A549 (cell line): ENCODE measurements around the gene ST14. TPM values are rescaled to one million over a fixed set of nuclear protein-coding genes. Genes with fewer than 3 reads are reported as not detected.

Experiments used
- ATAC-seq, 2 experiments: fragments of 200-7000 bp in 1 of 2; fragments of >200 bp in 1 of 2; cut with Nextera tagmentation in 1 of 2; cut with Tn5 transposase in 1 of 2; 3 replicates each; pipeline versions ENCODE4 v1.8.0 to v1.9.1; 2018 to 2020; ENCODE audit warnings: mild to moderate bottlenecking in 1 of 2, moderate library complexity in 1 of 2
- CTCF ChIA-PET: fragments of 300-600 bp; sonication (Branson Sonifier 250); formaldehyde crosslinking; extraction: SDS; loops from one replicate; lab custom pipeline; 2021; ENCODE audit warnings: antibody characterized with exemption, inconsistent platforms; lab: Yijun Ruan, JAX
- POLR2A ChIA-PET: fragments of 350-600 bp; formaldehyde crosslinking; extraction: SDS; loops from one replicate; lab custom pipeline; 2021; ENCODE audit warnings: antibody characterized with exemption, inconsistent platforms; lab: Yijun Ruan, JAX
- DNase-seq, 2 experiments: peaks; one replicate each; pipeline versions ENCODE4 v3.0.0 to v3.0.0-alpha.2; 2011 to 2016; ENCODE audit warnings: low read depth in 1 of 2, low spot score in 1 of 2
- FAIRE-seq: peaks from 2 replicates; lab custom pipeline; 2011; peaks lifted over from hg19 to GRCh38; lab: Jason Lieb, UNC
- H3K27ac ChIP-seq, 2 experiments: fragments of >200 bp; sonication (Bioruptor Twin); formaldehyde crosslinking; 3 replicates each; pipeline ENCODE4 v1.5.1; 2016 to 2017
- H3K4me1 ChIP-seq: fragments of >200 bp; sonication (Bioruptor Twin); formaldehyde crosslinking; 3 replicates; pipeline ENCODE4 v1.6.1; 2016
- H3K4me2 ChIP-seq: fragments of >200 bp; sonication (Bioruptor Twin); formaldehyde crosslinking; 3 replicates; pipeline ENCODE4 v1.6.1; 2016
- H3K4me3 ChIP-seq: fragments of >200 bp; sonication (Bioruptor Twin); formaldehyde crosslinking; 3 replicates; pipeline ENCODE4 v1.5.1; 2016
- H3K9me3 ChIP-seq: fragments of >200 bp; sonication (Bioruptor Twin); formaldehyde crosslinking; 3 replicates; pipeline ENCODE4 v1.6.1; 2016
- CBX8 ChIP-seq: fragments of 200-600 bp; sonication (generic); IDR thresholded peaks from 2 replicates; pipeline ENCODE4 v1.6.1; 2016
- CEBPB ChIP-seq, 2 experiments: fragments of >200 bp in 1 of 2; sonication (Bioruptor Twin) in 1 of 2; formaldehyde crosslinking in 1 of 2; IDR thresholded peaks; 2 replicates each; pipeline ENCODE4 v1.6.1; 2012 to 2016
- CHD4 ChIP-seq: fragments of 200-600 bp; sonication (generic); IDR thresholded peaks from 2 replicates; pipeline ENCODE4 v1.6.1; 2016; ENCODE audit warnings: antibody characterized with exemption, mild to moderate bottlenecking, borderline replicate concordance
- ESRRA ChIP-seq: fragments of 150-350 bp; IDR thresholded peaks from 2 replicates; pipeline ENCODE4 v1.6.1; 2014; ENCODE audit warnings: mild to moderate bottlenecking, low read length, borderline replicate concordance
- FOSL2 ChIP-seq, 2 experiments: fragments of 450-650 bp in 1 of 2; fragments of >200 bp in 1 of 2; sonication (Bioruptor Twin) in 1 of 2; formaldehyde crosslinking; IDR thresholded peaks; 2 replicates each; pipeline versions ENCODE4 v1.5.0 to v1.6.1; 2016 to 2020; ENCODE audit warnings: mild to moderate bottlenecking in 1 of 2, moderate library complexity in 1 of 2
- HDAC2 ChIP-seq: fragments of 200-600 bp; sonication (generic); IDR thresholded peaks from 2 replicates; pipeline ENCODE4 v1.6.1; 2016
- HOXA7 ChIP-seq: fragments of 250-450 bp; sonication (Bioruptor Pico); IDR thresholded peaks from 2 replicates; pipeline ENCODE4 v1.5.0; 2020; ENCODE audit warnings: mild to moderate bottlenecking, moderate library complexity
- KDM5A ChIP-seq: fragments of 200-600 bp; sonication (generic); IDR thresholded peaks from 2 replicates; pipeline ENCODE4 v1.6.1; 2016; ENCODE audit warnings: antibody characterized with exemption, mild to moderate bottlenecking
- MAFK ChIP-seq: fragments of 450-650 bp; IDR thresholded peaks from 2 replicates; pipeline ENCODE4 v1.6.1; 2014; ENCODE audit not compliant: partially characterized antibody
- MAZ ChIP-seq: fragments of 150-350 bp; IDR thresholded peaks from 2 replicates; pipeline ENCODE4 v1.6.1; 2014; ENCODE audit warnings: antibody characterized with exemption, low read depth, low read length, borderline replicate concordance
- MYC ChIP-seq: IDR thresholded peaks from 2 replicates; pipeline ENCODE4 v1.6.1; 2012; ENCODE audit warnings: mild to moderate bottlenecking, inconsistent platforms, low read length, improper control_type of control experiment, borderline replicate concordance
- POLR2AphosphoS2 ChIP-seq: conservative IDR thresholded peaks from 2 replicates; pipeline ENCODE4 v1.6.1; 2012; ENCODE audit warnings: low read length, improper control_type of control experiment, inconsistent platforms
- RAD21 ChIP-seq, 2 experiments: fragments of >200 bp in 1 of 2; sonication (Bioruptor Twin) in 1 of 2; formaldehyde crosslinking in 1 of 2; IDR thresholded peaks in 1 of 2; conservative IDR thresholded peaks in 1 of 2; 2 replicates in 1 of 2; 3 replicates in 1 of 2; pipeline ENCODE4 v1.6.1; 2012 to 2018; ENCODE audit warnings: inconsistent platforms in 1 of 2
- RFX5 ChIP-seq: fragments of 450-650 bp; IDR thresholded peaks from 2 replicates; pipeline ENCODE4 v1.7.1; 2014; ENCODE audit warnings: antibody characterized with exemption, mild to moderate bottlenecking, moderate library complexity
- RNF2 ChIP-seq: fragments of 200-600 bp; sonication (generic); IDR thresholded peaks from 2 replicates; pipeline ENCODE4 v1.6.1; 2016; ENCODE audit warnings: low read depth, mild to moderate bottlenecking, antibody characterized with exemption, moderate library complexity, borderline replicate concordance
- SREBF2 ChIP-seq: fragments of 450-650 bp; IDR thresholded peaks from 2 replicates; pipeline ENCODE4 v1.6.1; 2014; ENCODE audit warnings: mild to moderate bottlenecking, moderate library complexity
- TFCP2L1 ChIP-seq: fragments of 250-450 bp; sonication (Bioruptor Pico); IDR thresholded peaks from 2 replicates; pipeline ENCODE4 v1.5.0; 2021; ENCODE audit warnings: mild to moderate bottlenecking
- TP53 ChIP-seq: fragments of 250-450 bp; sonication (Bioruptor Pico); IDR thresholded peaks from 2 replicates; pipeline ENCODE4 v1.5.0; 2021; ENCODE audit warnings: mild to moderate bottlenecking, moderate library complexity
- ZSCAN20 ChIP-seq: fragments of 250-450 bp; sonication (Bioruptor Pico); IDR thresholded peaks from 2 replicates; pipeline ENCODE4 v1.8.0; 2022; ENCODE audit warnings: mild to moderate bottlenecking, moderate library complexity
- WGBS: methylation state at CpG from one replicate; pipeline ENCODE4 v1.1.6; 2017; ENCODE audit errors: missing lambda C conversion rate; 5-methylcytosine and 5-hydroxymethylcytosine counted together
- polyA plus RNA-seq, 4 experiments: library from polyadenylated mRNA; depleted of rRNA in 3 of 4; stranded (reverse); fragments of >200 nt; fragmentation: RNase III in 1 of 4; extraction: RNeasy Plus Mini Kit Qiagen cat#74134 plus additional on column Dnase treatment in 1 of 4; gene quantifications; 2 replicates in 3 of 4; 3 replicates in 1 of 4; pipeline ENCODE4 v1.2.3, GENCODE V29; 2011 to 2017
- TF ChIP-seq, protein P1 (sequence below): fragments of 150-350 bp; IDR thresholded peaks from 2 replicates; pipeline ENCODE4 v1.6.1; 2014; ENCODE audit warnings: low read depth, mild to moderate bottlenecking, low read length
- TF ChIP-seq, protein P2 (sequence below): IDR thresholded peaks from 2 replicates; pipeline ENCODE4 v1.6.1; 2012
- TF ChIP-seq, protein P3 (sequence below): fragments of 450-650 bp; IDR thresholded peaks from 2 replicates; pipeline ENCODE4 v1.6.1; 2014; ENCODE audit warnings: antibody characterized with exemption
- TF ChIP-seq, protein P4 (sequence below): IDR thresholded peaks from 2 replicates; pipeline ENCODE4 v1.6.1; 2012
- TF ChIP-seq, protein P5 (sequence below): fragments of 250-450 bp; sonication (Bioruptor Pico); IDR thresholded peaks from 2 replicates; pipeline ENCODE4 v1.5.0; 2020; ENCODE audit warnings: low read depth, mild to moderate bottlenecking, moderate library complexity

Gene ST14
- polyA plus RNA-seq, 2 of the 4 experiments (the other 2 are of a cell fraction): 0.05 to 0.17 TPM

DNA sequence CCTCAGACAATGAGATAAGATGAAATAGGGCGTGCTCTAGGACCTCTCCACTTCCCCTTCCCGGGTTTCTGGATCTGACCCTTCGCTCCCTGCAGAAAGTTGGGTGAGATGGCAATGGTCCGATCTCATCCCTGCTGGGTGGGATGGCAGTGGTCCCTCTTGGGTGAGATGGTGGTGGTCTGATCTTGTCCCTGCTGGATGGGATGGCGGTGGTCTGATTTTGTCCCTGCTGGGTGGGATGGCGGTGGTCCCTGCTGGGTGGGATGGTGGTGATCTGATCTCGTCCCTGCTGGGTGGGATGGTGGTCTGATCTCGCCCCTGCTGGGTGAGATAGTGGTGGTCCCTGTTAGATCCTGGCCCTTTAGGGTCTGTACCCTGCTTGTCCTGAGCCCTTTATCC, 21.3 kb downstream of the ST14 start:
- ChIA-PET POLR2A (no interaction called here), CTCF (interaction anchor here (0.6 kb wide), 1 partner anchor 8 kb away, joined by 3 read pairs; no protein-coding TSS in a partner anchor)
- WGBS: 62% methylated on average over 3 of the region's 8 CpGs
- TF ChIP-seq RAD21 (conservative IDR thresholded peaks at IDR 0.05 in 1 of 2, IDR thresholded peaks at IDR 0.05 in 1 of 2) (no peak), RNF2 (no peak), KDM5A (no peak), CEBPB (IDR thresholded peaks at IDR 0.05) (no peak), MYC (no peak), CBX8 (no peak), POLR2AphosphoS2 (no peak), MAZ (no peak), HDAC2 (no peak), ESRRA (no peak), TFCP2L1 (CRISPR knock-in tag) (no peak), HOXA7 (CRISPR knock-in tag) (no peak)
- TF ChIP-seq, protein P1, sequence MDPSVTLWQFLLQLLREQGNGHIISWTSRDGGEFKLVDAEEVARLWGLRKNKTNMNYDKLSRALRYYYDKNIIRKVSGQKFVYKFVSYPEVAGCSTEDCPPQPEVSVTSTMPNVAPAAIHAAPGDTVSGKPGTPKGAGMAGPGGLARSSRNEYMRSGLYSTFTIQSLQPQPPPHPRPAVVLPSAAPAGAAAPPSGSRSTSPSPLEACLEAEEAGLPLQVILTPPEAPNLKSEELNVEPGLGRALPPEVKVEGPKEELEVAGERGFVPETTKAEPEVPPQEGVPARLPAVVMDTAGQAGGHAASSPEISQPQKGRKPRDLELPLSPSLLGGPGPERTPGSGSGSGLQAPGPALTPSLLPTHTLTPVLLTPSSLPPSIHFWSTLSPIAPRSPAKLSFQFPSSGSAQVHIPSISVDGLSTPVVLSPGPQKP: no peak
- TF ChIP-seq, protein P2, sequence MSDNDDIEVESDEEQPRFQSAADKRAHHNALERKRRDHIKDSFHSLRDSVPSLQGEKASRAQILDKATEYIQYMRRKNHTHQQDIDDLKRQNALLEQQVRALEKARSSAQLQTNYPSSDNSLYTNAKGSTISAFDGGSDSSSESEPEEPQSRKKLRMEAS: no peak
- TF ChIP-seq, protein P3, sequence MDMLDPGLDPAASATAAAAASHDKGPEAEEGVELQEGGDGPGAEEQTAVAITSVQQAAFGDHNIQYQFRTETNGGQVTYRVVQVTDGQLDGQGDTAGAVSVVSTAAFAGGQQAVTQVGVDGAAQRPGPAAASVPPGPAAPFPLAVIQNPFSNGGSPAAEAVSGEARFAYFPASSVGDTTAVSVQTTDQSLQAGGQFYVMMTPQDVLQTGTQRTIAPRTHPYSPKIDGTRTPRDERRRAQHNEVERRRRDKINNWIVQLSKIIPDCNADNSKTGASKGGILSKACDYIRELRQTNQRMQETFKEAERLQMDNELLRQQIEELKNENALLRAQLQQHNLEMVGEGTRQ: no peak
- Histone ChIP-seq H3K27ac (peak overlapping the region; percentile 33 to 84; a peak in 5 of 6 replicates), H3K4me3 (no peak overlapping the region), H3K4me1 (peaks cover 21% of the 10 kb centered on the region), H3K4me2 (peak overlapping the region; percentile 64; the same call in 2 of the 3 replicates), H3K9me3 (no peaks in the 10 kb centered on the region)
- DNase-seq (no peak), FAIRE-seq (no peak), ATAC-seq (no peak)

DNA sequence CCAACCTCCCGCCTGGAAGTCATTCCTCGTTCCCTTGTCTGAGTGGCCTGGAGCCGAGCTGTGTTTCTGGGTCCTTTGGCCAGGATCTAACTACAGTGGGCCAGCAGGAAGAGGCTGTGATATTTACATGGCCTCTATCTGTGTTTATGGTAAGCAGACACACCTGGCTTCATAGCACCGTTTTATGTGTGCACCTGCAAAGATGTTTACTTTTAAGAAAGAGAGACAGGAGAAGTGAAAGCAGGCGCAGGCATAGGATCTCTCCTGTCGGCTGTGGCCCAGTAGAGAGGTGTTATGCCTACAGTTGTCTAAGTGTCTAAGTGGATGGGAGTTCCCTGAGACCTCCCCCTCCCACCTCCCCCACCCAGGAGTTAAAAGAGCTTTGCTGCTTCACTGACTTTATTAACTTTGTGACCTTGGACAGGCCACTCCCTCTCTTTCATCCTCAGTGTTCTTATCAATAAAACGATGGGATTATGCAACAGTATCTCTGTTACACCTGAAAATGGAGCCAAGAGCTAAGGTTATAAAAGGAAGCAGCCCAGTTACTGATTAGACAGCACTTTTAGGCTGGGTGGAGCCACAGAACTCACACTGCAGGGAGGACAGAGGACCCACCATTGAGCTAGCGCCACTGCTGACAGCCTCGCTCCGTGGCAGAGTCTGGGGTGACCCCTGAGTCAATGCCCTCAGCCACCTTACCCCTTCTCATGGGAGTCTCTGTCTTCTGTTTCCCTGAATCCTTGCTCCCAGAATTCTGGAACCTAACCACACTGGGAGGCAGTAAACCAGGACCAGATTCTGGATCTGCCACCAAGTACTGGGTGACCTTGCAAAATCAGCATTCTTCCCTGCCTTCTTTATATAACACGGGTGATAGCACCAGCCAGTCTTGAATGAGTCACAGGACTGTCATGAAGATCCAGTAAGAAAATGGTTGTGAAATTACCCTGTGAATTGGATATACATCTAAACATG, 22.0 kb downstream of the ST14 start:
- peak overlapping the region; percentile 64 for H3K4me2 ChIP-seq
- CTCF ChIA-PET: interaction anchor here (0.6 kb wide), 1 partner anchor 9 kb away, joined by 3 read pairs; no protein-coding TSS in a partner anchor

DNA sequence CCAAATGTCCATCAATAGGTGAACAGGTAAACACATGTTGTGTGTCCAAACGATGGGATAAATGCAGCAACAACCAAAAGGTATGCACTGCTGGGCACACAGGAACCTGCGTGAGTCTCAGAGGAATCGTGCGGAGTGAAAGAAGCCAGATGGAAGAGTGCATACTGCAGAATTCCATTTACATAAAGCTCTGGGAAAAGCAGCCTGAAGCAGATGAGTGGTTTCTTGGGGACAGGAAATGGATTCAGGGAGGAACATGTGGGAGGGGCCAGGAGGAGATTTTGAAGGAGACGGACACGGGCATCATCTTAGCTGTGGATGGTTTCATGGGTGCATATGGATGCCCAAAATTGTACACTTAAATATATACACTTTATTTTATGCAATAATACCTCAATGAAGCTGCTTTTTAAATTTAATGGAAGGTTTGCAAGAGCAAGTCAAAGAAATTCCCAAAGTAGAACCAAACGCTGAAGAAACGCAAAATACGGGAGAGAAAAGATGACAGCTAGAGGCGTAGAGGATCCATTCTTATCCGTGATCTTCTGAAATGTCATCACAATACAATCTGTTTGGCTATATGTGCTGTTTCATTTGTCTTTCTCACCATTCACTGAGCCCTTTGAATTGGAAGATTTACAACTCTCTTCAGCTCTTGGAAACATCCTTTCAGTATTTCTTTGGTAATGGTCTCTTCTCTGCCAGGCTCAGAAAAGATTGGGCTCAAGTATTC, 24.5 kb downstream of the ST14 start:
- TF ChIP-seq CHD4 (no peak), CBX8 (no peak), SREBF2 (no peak), TP53 (CRISPR knock-in tag) (no peak), RAD21 (conservative IDR thresholded peaks at IDR 0.05 in 1 of 2, IDR thresholded peaks at IDR 0.05 in 1 of 2) (no peak), POLR2AphosphoS2 (no peak), MAFK (no peak), ZSCAN20 (CRISPR knock-in tag) (no peak)
- TF ChIP-seq, protein P4, sequence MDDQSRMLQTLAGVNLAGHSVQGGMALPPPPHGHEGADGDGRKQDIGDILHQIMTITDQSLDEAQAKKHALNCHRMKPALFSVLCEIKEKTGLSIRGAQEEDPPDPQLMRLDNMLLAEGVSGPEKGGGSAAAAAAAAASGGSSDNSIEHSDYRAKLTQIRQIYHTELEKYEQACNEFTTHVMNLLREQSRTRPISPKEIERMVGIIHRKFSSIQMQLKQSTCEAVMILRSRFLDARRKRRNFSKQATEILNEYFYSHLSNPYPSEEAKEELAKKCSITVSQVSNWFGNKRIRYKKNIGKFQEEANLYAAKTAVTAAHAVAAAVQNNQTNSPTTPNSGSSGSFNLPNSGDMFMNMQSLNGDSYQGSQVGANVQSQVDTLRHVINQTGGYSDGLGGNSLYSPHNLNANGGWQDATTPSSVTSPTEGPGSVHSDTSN: no peak
- TF ChIP-seq, protein P2: no peak
- TF ChIP-seq, protein P3: no peak
- TF ChIP-seq, protein P5, sequence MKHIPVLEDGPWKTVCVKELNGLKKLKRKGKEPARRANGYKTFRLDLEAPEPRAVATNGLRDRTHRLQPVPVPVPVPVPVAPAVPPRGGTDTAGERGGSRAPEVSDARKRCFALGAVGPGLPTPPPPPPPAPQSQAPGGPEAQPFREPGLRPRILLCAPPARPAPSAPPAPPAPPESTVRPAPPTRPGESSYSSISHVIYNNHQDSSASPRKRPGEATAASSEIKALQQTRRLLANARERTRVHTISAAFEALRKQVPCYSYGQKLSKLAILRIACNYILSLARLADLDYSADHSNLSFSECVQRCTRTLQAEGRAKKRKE (CRISPR knock-in tag): no peak
- no peak overlapping the region for H3K4me2 ChIP-seq
- CTCF ChIA-PET: interaction anchor here (0.6 to 1.3 kb wide), 4 partner anchors 15 to 29 kb away, joined by 3 to 4 read pairs (median 3); no protein-coding TSS in a partner anchor
- POLR2A ChIA-PET: no interaction called here
- no peaks in the 10 kb centered on the region for H3K9me3 ChIP-seq
- H3K4me1 ChIP-seq: peaks cover 21% of the 10 kb centered on the region
- FAIRE-seq (no peak), DNase-seq (no peak), ATAC-seq (no peak)
- 84% methylated on average over 11 of the region's 11 CpGs for WGBS
- H3K27ac ChIP-seq: no peak overlapping the region
- H3K4me3 ChIP-seq: no peak overlapping the region

More for the DNA sequence above, 22.0 kb downstream of the ST14 start:
- Histone ChIP-seq H3K4me1 (peaks cover 21% of the 10 kb centered on the region), H3K4me3 (no peak overlapping the region), H3K27ac (peak overlapping the region; percentile 56 to 84), H3K9me3 (no peaks in the 10 kb centered on the region)
- 54% methylated on average over 11 of the region's 11 CpGs for WGBS
- POLR2A ChIA-PET: no interaction called here
- DNase-seq (peak; percentile 27 to 46), FAIRE-seq (no peak), ATAC-seq (peak; percentile 77 to 89)
- TF ChIP-seq RFX5 (no peak), MAFK (peak; percentile 39), FOSL2 (IDR thresholded peaks at IDR 0.05) (0 out of 2 replicates have a peak, but pooled peaks have one; percentile 21), FOSL2 (CRISPR knock-in tag; IDR thresholded peaks at IDR 0.05) (peak; percentile 37; the same call in 1 of the 2 replicates), TP53 (CRISPR knock-in tag) (no peak)
